Measurements from ENCODE around the gene HTR6.

The HTR6 gene

GRCh38 chr1:19685994-19686393 is 21.3 kb downstream of the HTR6 start:
- no peak overlapping the region for H3K4me2 ChIP-seq (ENCODE audit: low read depth, low read length, poor library complexity, severe bottlenecking)
- no peak overlapping the region for H3K4me3 ChIP-seq (ENCODE audit: low read length, poor library complexity, severe bottlenecking)
- no peaks in the 10 kb centered on the region for H3K4me1 ChIP-seq (ENCODE audit: insufficient read depth, low read length, poor library complexity, severe bottlenecking)
- peaks cover 12% of the 10 kb centered on the region; the same call in 1 of the 2 replicates for H3K9me3 ChIP-seq (ENCODE audit: insufficient read depth, low read depth, low read length)
- H3K9me2 ChIP-seq (replicated peaks; ENCODE audit: low read depth, low read length): no peaks in the 10 kb centered on the region
- no peak overlapping the region for H3K9ac ChIP-seq (ENCODE audit: low read depth, low read length, poor library complexity, severe bottlenecking)
- H3F3A ChIP-seq (ENCODE audit: low read depth): no peaks in the 10 kb centered on the region
- H3K79me2 ChIP-seq (ENCODE audit: insufficient read depth, low read length): no peaks in the 10 kb centered on the region
- H3K36me3 ChIP-seq (ENCODE audit: insufficient read depth, low read length): no peaks in the 10 kb centered on the region
- H2AFZ ChIP-seq (ENCODE audit: low read length): no peak overlapping the region
- H4K20me1 ChIP-seq (ENCODE audit: insufficient read depth, low read length, poor library complexity, severe bottlenecking): no peaks in the 10 kb centered on the region
- no peak for TF ChIP-seq CTCF (conservative IDR thresholded peaks at IDR 0.05; ENCODE audit: low read length)
- no peak for TF ChIP-seq EZH2phosphoT487 (IDR thresholded peaks at IDR 0.05; ENCODE audit: borderline replicate concordance)
- no peaks in the 10 kb centered on the region for H3K27me3 ChIP-seq (ENCODE audit: insufficient read depth, low read length, poor library complexity, severe bottlenecking)

- TF ChIP-seq CTCF (conservative IDR thresholded peaks at IDR 0.05; ENCODE audit: low read length): no peak
- no peak for TF ChIP-seq EZH2phosphoT487 (IDR thresholded peaks at IDR 0.05; ENCODE audit: borderline replicate concordance)
- H3K4me1 ChIP-seq (ENCODE audit: insufficient read depth, low read length, poor library complexity, severe bottlenecking): no peaks in the 10 kb centered on the region
- H4K20me1 ChIP-seq (ENCODE audit: insufficient read depth, low read length, poor library complexity, severe bottlenecking): no peaks in the 10 kb centered on the region
- H3K9me2 ChIP-seq (replicated peaks; ENCODE audit: low read depth, low read length): no peaks in the 10 kb centered on the region
- no peaks in the 10 kb centered on the region for H3F3A ChIP-seq (ENCODE audit: low read depth)
- no peaks in the 10 kb centered on the region for H3K36me3 ChIP-seq (ENCODE audit: insufficient read depth, low read length)
- H3K9ac ChIP-seq (ENCODE audit: low read depth, low read length, poor library complexity, severe bottlenecking): no peak overlapping the region
- no peak overlapping the region for H3K4me2 ChIP-seq (ENCODE audit: low read depth, low read length, poor library complexity, severe bottlenecking)
- H3K4me3 ChIP-seq (ENCODE audit: low read length, poor library complexity, severe bottlenecking): no peak overlapping the region
- H3K27me3 ChIP-seq (ENCODE audit: insufficient read depth, low read length, poor library complexity, severe bottlenecking): no peaks in the 10 kb centered on the region
- no peaks in the 10 kb centered on the region for H3K79me2 ChIP-seq (ENCODE audit: insufficient read depth, low read length)
- H2AFZ ChIP-seq (ENCODE audit: low read length): no peak overlapping the region
- H3K9me3 ChIP-seq (ENCODE audit: insufficient read depth, low read depth, low read length): peaks cover 12% of the 10 kb centered on the region; the same call in 1 of the 2 replicates
These were observed 22.7 kb downstream of the HTR6 start for GRCh38 chr1:19687414-19687813.

- no peaks in the 10 kb centered on the region for H3K79me2 ChIP-seq (ENCODE audit: insufficient read depth, low read length)
- H3K9me2 ChIP-seq (replicated peaks; ENCODE audit: low read depth, low read length): no peaks in the 10 kb centered on the region
- H3K27me3 ChIP-seq (ENCODE audit: insufficient read depth, low read length, poor library complexity, severe bottlenecking): no peaks in the 10 kb centered on the region
- H3K9ac ChIP-seq (ENCODE audit: low read depth, low read length, poor library complexity, severe bottlenecking): no peak overlapping the region
- H2AFZ ChIP-seq (ENCODE audit: low read length): no peak overlapping the region
- no peak for TF ChIP-seq EZH2phosphoT487 (IDR thresholded peaks at IDR 0.05; ENCODE audit: borderline replicate concordance)
- TF ChIP-seq CTCF (conservative IDR thresholded peaks at IDR 0.05; ENCODE audit: low read length): no peak
- H3K4me3 ChIP-seq (ENCODE audit: low read length, poor library complexity, severe bottlenecking): no peak overlapping the region
- no peak overlapping the region for H3K4me2 ChIP-seq (ENCODE audit: low read depth, low read length, poor library complexity, severe bottlenecking)
- H3K36me3 ChIP-seq (ENCODE audit: insufficient read depth, low read length): no peaks in the 10 kb centered on the region
- no peaks in the 10 kb centered on the region for H3K4me1 ChIP-seq (ENCODE audit: insufficient read depth, low read length, poor library complexity, severe bottlenecking)
- no peaks in the 10 kb centered on the region for H4K20me1 ChIP-seq (ENCODE audit: insufficient read depth, low read length, poor library complexity, severe bottlenecking)
- H3F3A ChIP-seq (ENCODE audit: low read depth): no peaks in the 10 kb centered on the region
- H3K9me3 ChIP-seq (ENCODE audit: insufficient read depth, low read depth, low read length): peaks cover 12% of the 10 kb centered on the region; the same call in 1 of the 2 replicates
These were observed 23.6 kb downstream of the HTR6 start for GRCh38 chr1:19688041-19688842.

All from Loucy (cell line).